ENCODE results near the gene CLDN22.

DNA sequence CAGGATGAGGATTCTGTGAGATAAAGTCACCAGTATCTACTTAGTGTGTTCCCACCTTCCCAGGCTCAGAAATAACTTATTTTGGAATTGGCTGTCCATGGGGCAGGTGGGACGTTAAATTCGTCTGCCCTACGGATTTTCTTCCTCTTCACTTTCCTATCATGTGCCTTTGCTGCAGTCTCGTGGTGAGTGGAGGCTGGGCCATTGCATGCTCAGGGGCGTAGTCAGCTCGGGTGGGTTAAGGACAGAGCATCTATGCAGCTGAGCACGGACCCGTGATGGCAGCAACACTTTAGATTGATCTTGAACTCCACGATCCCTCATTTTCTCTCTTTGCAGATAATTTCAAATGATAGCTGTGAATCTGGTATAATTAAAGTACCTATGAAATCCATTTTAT, 51.5 kb downstream of the CLDN22 start:
- TF ChIP-seq SP1 (IDR thresholded peaks at IDR 0.05) (no peak), JUND (IDR thresholded peaks at IDR 0.05) (no peak), EGR1 (IDR thresholded peaks at IDR 0.05; ENCODE audit: low read depth in 2 of 2) (no peak)
- TF ChIP-seq, protein P1, sequence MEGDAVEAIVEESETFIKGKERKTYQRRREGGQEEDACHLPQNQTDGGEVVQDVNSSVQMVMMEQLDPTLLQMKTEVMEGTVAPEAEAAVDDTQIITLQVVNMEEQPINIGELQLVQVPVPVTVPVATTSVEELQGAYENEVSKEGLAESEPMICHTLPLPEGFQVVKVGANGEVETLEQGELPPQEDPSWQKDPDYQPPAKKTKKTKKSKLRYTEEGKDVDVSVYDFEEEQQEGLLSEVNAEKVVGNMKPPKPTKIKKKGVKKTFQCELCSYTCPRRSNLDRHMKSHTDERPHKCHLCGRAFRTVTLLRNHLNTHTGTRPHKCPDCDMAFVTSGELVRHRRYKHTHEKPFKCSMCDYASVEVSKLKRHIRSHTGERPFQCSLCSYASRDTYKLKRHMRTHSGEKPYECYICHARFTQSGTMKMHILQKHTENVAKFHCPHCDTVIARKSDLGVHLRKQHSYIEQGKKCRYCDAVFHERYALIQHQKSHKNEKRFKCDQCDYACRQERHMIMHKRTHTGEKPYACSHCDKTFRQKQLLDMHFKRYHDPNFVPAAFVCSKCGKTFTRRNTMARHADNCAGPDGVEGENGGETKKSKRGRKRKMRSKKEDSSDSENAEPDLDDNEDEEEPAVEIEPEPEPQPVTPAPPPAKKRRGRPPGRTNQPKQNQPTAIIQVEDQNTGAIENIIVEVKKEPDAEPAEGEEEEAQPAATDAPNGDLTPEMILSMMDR (IDR thresholded peaks at IDR 0.05; ENCODE audit: low read depth, low read length, missing input control): no peak
- TF ChIP-seq, protein P2, sequence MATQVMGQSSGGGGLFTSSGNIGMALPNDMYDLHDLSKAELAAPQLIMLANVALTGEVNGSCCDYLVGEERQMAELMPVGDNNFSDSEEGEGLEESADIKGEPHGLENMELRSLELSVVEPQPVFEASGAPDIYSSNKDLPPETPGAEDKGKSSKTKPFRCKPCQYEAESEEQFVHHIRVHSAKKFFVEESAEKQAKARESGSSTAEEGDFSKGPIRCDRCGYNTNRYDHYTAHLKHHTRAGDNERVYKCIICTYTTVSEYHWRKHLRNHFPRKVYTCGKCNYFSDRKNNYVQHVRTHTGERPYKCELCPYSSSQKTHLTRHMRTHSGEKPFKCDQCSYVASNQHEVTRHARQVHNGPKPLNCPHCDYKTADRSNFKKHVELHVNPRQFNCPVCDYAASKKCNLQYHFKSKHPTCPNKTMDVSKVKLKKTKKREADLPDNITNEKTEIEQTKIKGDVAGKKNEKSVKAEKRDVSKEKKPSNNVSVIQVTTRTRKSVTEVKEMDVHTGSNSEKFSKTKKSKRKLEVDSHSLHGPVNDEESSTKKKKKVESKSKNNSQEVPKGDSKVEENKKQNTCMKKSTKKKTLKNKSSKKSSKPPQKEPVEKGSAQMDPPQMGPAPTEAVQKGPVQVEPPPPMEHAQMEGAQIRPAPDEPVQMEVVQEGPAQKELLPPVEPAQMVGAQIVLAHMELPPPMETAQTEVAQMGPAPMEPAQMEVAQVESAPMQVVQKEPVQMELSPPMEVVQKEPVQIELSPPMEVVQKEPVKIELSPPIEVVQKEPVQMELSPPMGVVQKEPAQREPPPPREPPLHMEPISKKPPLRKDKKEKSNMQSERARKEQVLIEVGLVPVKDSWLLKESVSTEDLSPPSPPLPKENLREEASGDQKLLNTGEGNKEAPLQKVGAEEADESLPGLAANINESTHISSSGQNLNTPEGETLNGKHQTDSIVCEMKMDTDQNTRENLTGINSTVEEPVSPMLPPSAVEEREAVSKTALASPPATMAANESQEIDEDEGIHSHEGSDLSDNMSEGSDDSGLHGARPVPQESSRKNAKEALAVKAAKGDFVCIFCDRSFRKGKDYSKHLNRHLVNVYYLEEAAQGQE (IDR thresholded peaks at IDR 0.05): no peak
- TF ChIP-seq, protein P3, sequence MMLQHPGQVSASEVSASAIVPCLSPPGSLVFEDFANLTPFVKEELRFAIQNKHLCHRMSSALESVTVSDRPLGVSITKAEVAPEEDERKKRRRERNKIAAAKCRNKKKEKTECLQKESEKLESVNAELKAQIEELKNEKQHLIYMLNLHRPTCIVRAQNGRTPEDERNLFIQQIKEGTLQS (IDR thresholded peaks at IDR 0.05): no peak

Data from liver (tissue), 3 donors.